AG09319 (cell line): Measurements from ENCODE around the gene PIEZO1.

Experiments used
- DNase-seq: peaks from one replicate; pipeline ENCODE4 v3.0.0-alpha.2; 2010; ENCODE audit warnings: low read depth; ENCODE audit errors: extremely low read depth
- TF ChIP-seq, protein P1 (sequence below): IDR thresholded peaks from 2 replicates; pipeline ENCODE4 v1.5.1; 2011; ENCODE audit warnings: low read depth, mild to moderate bottlenecking, inconsistent platforms, low read length, moderate library complexity

PIEZO1 gene

GRCh38 chr16:88733630-88734360 is 51.2 kb downstream of the PIEZO1 start:
- TF ChIP-seq, protein P1, sequence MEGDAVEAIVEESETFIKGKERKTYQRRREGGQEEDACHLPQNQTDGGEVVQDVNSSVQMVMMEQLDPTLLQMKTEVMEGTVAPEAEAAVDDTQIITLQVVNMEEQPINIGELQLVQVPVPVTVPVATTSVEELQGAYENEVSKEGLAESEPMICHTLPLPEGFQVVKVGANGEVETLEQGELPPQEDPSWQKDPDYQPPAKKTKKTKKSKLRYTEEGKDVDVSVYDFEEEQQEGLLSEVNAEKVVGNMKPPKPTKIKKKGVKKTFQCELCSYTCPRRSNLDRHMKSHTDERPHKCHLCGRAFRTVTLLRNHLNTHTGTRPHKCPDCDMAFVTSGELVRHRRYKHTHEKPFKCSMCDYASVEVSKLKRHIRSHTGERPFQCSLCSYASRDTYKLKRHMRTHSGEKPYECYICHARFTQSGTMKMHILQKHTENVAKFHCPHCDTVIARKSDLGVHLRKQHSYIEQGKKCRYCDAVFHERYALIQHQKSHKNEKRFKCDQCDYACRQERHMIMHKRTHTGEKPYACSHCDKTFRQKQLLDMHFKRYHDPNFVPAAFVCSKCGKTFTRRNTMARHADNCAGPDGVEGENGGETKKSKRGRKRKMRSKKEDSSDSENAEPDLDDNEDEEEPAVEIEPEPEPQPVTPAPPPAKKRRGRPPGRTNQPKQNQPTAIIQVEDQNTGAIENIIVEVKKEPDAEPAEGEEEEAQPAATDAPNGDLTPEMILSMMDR = no peak
- no peak for DNase-seq

DNA sequence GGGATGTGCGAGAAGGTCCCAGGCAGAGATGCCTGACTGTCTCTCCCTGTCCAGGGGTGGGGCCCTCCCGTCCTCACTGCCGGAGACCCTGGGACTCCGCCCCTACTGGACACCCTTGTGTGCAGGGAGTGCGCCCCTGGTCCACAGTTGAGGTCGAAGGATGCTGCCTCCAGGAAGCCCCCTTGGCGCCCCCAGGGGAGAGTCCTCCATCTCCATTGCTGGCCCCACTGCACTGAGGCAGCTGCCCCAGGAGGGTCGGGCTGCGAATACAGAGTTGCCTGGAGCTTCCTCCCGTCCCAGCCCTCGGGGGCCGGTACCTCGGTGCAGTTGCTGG is 52.1 kb downstream of the PIEZO1 start:
- TF ChIP-seq, protein P1 = no peak
- DNase-seq = no peak

- no peak for DNase-seq
- TF ChIP-seq, protein P1 = no peak
These were observed 52.7 kb downstream of the PIEZO1 start for GRCh38 chr16:88732172-88732960.

GRCh38 chr16:88731699-88732098 is 53.3 kb downstream of the PIEZO1 start:
- TF ChIP-seq, protein P1 = no peak
- DNase-seq = no peak

- DNase-seq = no peak
- TF ChIP-seq, protein P1 = no peak
These were observed 54.1 kb downstream of the PIEZO1 start for GRCh38 chr16:88730632-88731607.

DNA sequence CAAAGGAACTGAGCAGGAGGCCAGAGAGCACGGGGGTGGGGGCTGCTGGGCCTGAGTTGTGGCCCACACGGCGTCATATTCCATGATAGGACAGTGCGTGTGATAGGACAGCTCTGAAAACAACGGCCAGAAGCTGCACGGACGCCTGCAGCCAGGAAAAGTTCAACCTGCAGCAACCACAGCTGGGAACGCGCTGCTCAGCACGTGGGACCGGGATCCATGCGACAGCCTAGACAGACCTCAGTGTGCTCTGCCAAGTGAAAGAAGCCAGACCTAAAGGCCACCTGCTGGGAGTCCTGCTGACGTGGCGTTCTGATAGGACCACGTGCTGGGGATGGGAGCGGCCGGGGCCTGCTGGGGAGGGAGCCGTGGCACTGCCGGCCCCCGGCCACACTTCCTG is 57.1 kb downstream of the PIEZO1 start:
- TF ChIP-seq, protein P1 = no peak
- DNase-seq = no peak
